Uterus (tissue), 4 donors: ENCODE data around the gene TEX29. TPM values are rescaled to one million over a fixed set of nuclear protein-coding genes. Genes with fewer than 3 reads are reported as not detected.

Experiments
- DNase-seq, 2 donors: peaks; one replicate each; pipeline ENCODE4 v3.0.0-alpha.2; 2019 to 2020
- H3K27ac ChIP-seq, 2 donors: fragments of 200-600 bp; sonication (generic); 1 replicate in 1 of 2; 2 replicates in 1 of 2; pipeline ENCODE4 v1.5.1; 2016 to 2018
- H3K27me3 ChIP-seq, 2 donors: fragments of 200-600 bp; sonication (generic); one replicate each; pipeline ENCODE4 v1.5.1; 2018 to 2019; ENCODE audit warnings: control low read depth in 1 of 2
- H3K36me3 ChIP-seq, 2 donors: fragments of 200-600 bp; sonication (generic); one replicate each; pipeline ENCODE4 v1.5.1; 2019; ENCODE audit warnings: control low read depth in 1 of 2
- H3K4me1 ChIP-seq, 2 donors: fragments of 200-600 bp; sonication (generic); one replicate each; pipeline ENCODE4 v1.5.1; 2018 to 2019; ENCODE audit warnings: control low read depth in 1 of 2
- H3K4me3 ChIP-seq, 2 donors: fragments of 200-600 bp; sonication (generic); 1 replicate in 1 of 2; 2 replicates in 1 of 2; pipeline ENCODE4 v1.5.1; 2018 to 2019; ENCODE audit warnings: mild to moderate bottlenecking in 1 of 2
- H3K9me3 ChIP-seq, 2 donors: fragments of 200-600 bp; sonication (generic); one replicate each; pipeline ENCODE4 v1.5.1; 2019; ENCODE audit warnings: control low read depth in 1 of 2
- CTCF ChIP-seq, 4 experiments: fragments of 200-600 bp in 2 of 4; fragments of 450-650 bp in 2 of 4; sonication (generic) in 2 of 4; IDR thresholded peaks; one replicate each; pipeline ENCODE4 v1.5.1; 2016 to 2019; ENCODE audit warnings: antibody characterized with exemption in 4 of 4, mild to moderate bottlenecking in 2 of 4, moderate library complexity in 1 of 4
- POLR2A ChIP-seq, 2 donors: fragments of 450-650 bp; IDR thresholded peaks; one replicate each; pipeline ENCODE4 v1.6.1; 2016; ENCODE audit warnings: antibody characterized with exemption in 2 of 2, mild to moderate bottlenecking in 1 of 2, moderate library complexity in 1 of 2
- intact Hi-C: fragments of 100-400 bp; cut with DNase I; formaldehyde crosslinking; loops from one replicate; pipeline ENCODE4 v1.15.1; 2023; ENCODE audit warnings: low total_unique reads
- total RNA-seq, 4 donors: library from RNA; depleted of rRNA in 3 of 4; stranded (reverse); fragments of >200 nt in 3 of 4; gene quantifications; one replicate each; pipeline versions ENCODE4 v1.1.0 to v1.2.4, GENCODE V29; 2014 to 2023
- donor health status: DM: yes; HTN: yes; CAD: no.

TEX29 gene
- total RNA-seq, 4 donors from 2014 or later = 0.91 TPM; not detected in 3

GRCh38 chr13:111335298-111335697, 14.9 kb downstream of the TEX29 start:
- DNase-seq = no peak
- H3K4me1 ChIP-seq = no peaks in the 10 kb centered on the region
- TF ChIP-seq POLR2A (IDR thresholded peaks at IDR 0.05) = no peak
- TF ChIP-seq CTCF (IDR thresholded peaks at IDR 0.05) = no peak
- intact Hi-C loops = no loop called here
- no peaks in the 10 kb centered on the region for H3K27me3 ChIP-seq
- no peak overlapping the region for H3K27ac ChIP-seq
- no peaks in the 10 kb centered on the region for H3K36me3 ChIP-seq
- no peaks in the 10 kb centered on the region for H3K9me3 ChIP-seq
- H3K4me3 ChIP-seq = no peak overlapping the region

GRCh38 chr13:111336666-111337065, 16.2 kb downstream of the TEX29 start:
- Histone ChIP-seq H3K4me1 (no peaks in the 10 kb centered on the region), H3K27me3 (no peaks in the 10 kb centered on the region), H3K36me3 (no peaks in the 10 kb centered on the region), H3K9me3 (no peaks in the 10 kb centered on the region), H3K27ac (no peak overlapping the region), H3K4me3 (no peak overlapping the region)
- intact Hi-C loops = no loop called here
- DNase-seq = no peak
- no peak for TF ChIP-seq CTCF (IDR thresholded peaks at IDR 0.05)
- TF ChIP-seq POLR2A (IDR thresholded peaks at IDR 0.05) = no peak

- no peak overlapping the region for H3K4me3 ChIP-seq
- no peaks in the 10 kb centered on the region for H3K36me3 ChIP-seq
- H3K4me1 ChIP-seq = no peaks in the 10 kb centered on the region
- no peaks in the 10 kb centered on the region for H3K9me3 ChIP-seq
- intact Hi-C loops = no loop called here
- DNase-seq = no peak
- no peak for TF ChIP-seq CTCF (IDR thresholded peaks at IDR 0.05)
- no peak for TF ChIP-seq POLR2A (IDR thresholded peaks at IDR 0.05)
- no peaks in the 10 kb centered on the region for H3K27me3 ChIP-seq
- no peak overlapping the region for H3K27ac ChIP-seq
Observed at GRCh38 chr13:111337206-111337605, 16.8 kb downstream of the TEX29 start.

- intact Hi-C loops = no loop called here
- Histone ChIP-seq H3K27me3 (no peaks in the 10 kb centered on the region), H3K27ac (no peak overlapping the region), H3K4me1 (no peaks in the 10 kb centered on the region), H3K9me3 (no peaks in the 10 kb centered on the region), H3K36me3 (no peaks in the 10 kb centered on the region), H3K4me3 (no peak overlapping the region)
- TF ChIP-seq CTCF (IDR thresholded peaks at IDR 0.05) = no peak
- no peak for TF ChIP-seq POLR2A (IDR thresholded peaks at IDR 0.05)
- no peak for DNase-seq
Observed at GRCh38 chr13:111337741-111338140, 17.3 kb downstream of the TEX29 start.

- no peaks in the 10 kb centered on the region for H3K36me3 ChIP-seq
- no peaks in the 10 kb centered on the region for H3K9me3 ChIP-seq
- DNase-seq = no peak
- H3K27ac ChIP-seq = no peak overlapping the region
- no peaks in the 10 kb centered on the region for H3K4me1 ChIP-seq
- no peak for TF ChIP-seq CTCF (IDR thresholded peaks at IDR 0.05)
- no peak for TF ChIP-seq POLR2A (IDR thresholded peaks at IDR 0.05)
- H3K4me3 ChIP-seq = no peak overlapping the region
- no peaks in the 10 kb centered on the region for H3K27me3 ChIP-seq
- intact Hi-C loops = no loop called here
Observed at GRCh38 chr13:111338841-111339240, 18.4 kb downstream of the TEX29 start.
